ENCODE results near the gene PCCA. TPM values are rescaled to one million over a fixed set of nuclear protein-coding genes. Genes with fewer than 3 reads are reported as not detected.

PCCA gene
- total and polyA plus RNA-seq, 2 donors (not counting 1 experiment from before 2014, with no cell fraction given): 11.2 to 73.0 TPM

- no peak for DNase-seq (ENCODE audit: low read depth in 2 of 2)
- H3K36me3 ChIP-seq (ENCODE audit: control insufficient read depth, insufficient read depth, low read length): no peaks in the 10 kb centered on the region
- no peaks in the 10 kb centered on the region for H3K9me3 ChIP-seq (ENCODE audit: control insufficient read depth, insufficient read depth, low read depth, low read length)
- no peak overlapping the region for H2AFZ ChIP-seq (ENCODE audit: low read length)
- H3K27ac ChIP-seq (ENCODE audit: insufficient read depth, low read length): no peak overlapping the region
- H3K27me3 ChIP-seq (ENCODE audit: control insufficient read depth, insufficient read depth, low read length): no peaks in the 10 kb centered on the region
- TF ChIP-seq, protein P1, sequence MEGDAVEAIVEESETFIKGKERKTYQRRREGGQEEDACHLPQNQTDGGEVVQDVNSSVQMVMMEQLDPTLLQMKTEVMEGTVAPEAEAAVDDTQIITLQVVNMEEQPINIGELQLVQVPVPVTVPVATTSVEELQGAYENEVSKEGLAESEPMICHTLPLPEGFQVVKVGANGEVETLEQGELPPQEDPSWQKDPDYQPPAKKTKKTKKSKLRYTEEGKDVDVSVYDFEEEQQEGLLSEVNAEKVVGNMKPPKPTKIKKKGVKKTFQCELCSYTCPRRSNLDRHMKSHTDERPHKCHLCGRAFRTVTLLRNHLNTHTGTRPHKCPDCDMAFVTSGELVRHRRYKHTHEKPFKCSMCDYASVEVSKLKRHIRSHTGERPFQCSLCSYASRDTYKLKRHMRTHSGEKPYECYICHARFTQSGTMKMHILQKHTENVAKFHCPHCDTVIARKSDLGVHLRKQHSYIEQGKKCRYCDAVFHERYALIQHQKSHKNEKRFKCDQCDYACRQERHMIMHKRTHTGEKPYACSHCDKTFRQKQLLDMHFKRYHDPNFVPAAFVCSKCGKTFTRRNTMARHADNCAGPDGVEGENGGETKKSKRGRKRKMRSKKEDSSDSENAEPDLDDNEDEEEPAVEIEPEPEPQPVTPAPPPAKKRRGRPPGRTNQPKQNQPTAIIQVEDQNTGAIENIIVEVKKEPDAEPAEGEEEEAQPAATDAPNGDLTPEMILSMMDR (conservative IDR thresholded peaks at IDR 0.05 in 1 of 2, IDR thresholded peaks at IDR 0.05 in 1 of 2; ENCODE audit: low read depth in 1 of 2, low read length in 2 of 2): no peak
- no peak for TF ChIP-seq EZH2 (IDR thresholded peaks at IDR 0.05; ENCODE audit: low read length, missing control alignments)
- H3K9ac ChIP-seq (ENCODE audit: insufficient read depth, low read length): no peak overlapping the region
- H3K4me3 ChIP-seq (replicated peaks in 1 of 4; ENCODE audit: control extremely low read depth in 1 of 4, insufficient read depth in 1 of 4, low read depth in 3 of 4, low read length in 4 of 4): no peak overlapping the region
- no peaks in the 10 kb centered on the region for H4K20me1 ChIP-seq (ENCODE audit: control insufficient read depth, extremely low read depth, insufficient read depth, low read length)
- no peaks in the 10 kb centered on the region for H3K4me1 ChIP-seq (ENCODE audit: control insufficient read depth, extremely low read depth, insufficient read depth, low read length)
- H3K4me2 ChIP-seq (ENCODE audit: extremely low read depth, insufficient read depth, low read length): no peak overlapping the region
- no peaks in the 10 kb centered on the region for H3K79me2 ChIP-seq (ENCODE audit: control insufficient read depth, insufficient read depth, low read length)
Measured at GRCh38 chr13:100483139-100483538, 394.2 kb downstream of the PCCA start.

DNA sequence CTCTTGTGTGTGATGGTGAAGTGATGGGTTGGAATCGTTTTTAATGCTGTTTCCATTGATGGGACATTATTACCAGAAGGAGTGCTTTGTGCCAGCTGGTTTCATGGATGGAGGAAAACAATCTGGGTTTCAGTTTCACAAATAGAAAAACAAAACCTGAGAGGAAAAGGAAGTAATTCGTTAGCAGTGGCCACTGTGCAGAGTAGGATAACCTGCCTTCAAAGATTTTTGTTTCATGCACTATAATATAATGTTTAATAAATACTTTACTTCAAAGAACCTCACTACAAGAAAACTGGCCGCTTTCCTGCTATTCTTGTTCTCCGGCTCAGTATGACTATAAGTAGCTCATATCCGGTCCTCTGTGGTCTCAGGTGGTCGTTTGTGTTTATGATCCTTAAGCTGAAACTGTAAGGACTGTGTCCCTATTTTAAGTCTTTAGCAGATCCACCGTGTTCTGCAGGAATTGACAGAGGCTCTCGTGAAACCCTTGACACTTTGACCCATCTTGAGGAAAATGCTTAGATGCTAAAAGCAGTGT, 395.0 kb downstream of the PCCA start:
- Histone ChIP-seq H3K4me3 (replicated peaks in 1 of 4; ENCODE audit: control extremely low read depth in 1 of 4, insufficient read depth in 1 of 4, low read depth in 3 of 4, low read length in 4 of 4) (no peak overlapping the region), H2AFZ (ENCODE audit: low read length) (no peak overlapping the region), H3K9ac (ENCODE audit: insufficient read depth, low read length) (no peak overlapping the region), H3K4me2 (ENCODE audit: extremely low read depth, insufficient read depth, low read length) (no peak overlapping the region), H3K36me3 (ENCODE audit: control insufficient read depth, insufficient read depth, low read length) (no peaks in the 10 kb centered on the region), H3K9me3 (ENCODE audit: control insufficient read depth, insufficient read depth, low read depth, low read length) (no peaks in the 10 kb centered on the region), H3K79me2 (ENCODE audit: control insufficient read depth, insufficient read depth, low read length) (no peaks in the 10 kb centered on the region), H3K27ac (ENCODE audit: insufficient read depth, low read length) (no peak overlapping the region), H4K20me1 (ENCODE audit: control insufficient read depth, extremely low read depth, insufficient read depth, low read length) (no peaks in the 10 kb centered on the region), H3K4me1 (ENCODE audit: control insufficient read depth, extremely low read depth, insufficient read depth, low read length) (no peaks in the 10 kb centered on the region), H3K27me3 (ENCODE audit: control insufficient read depth, insufficient read depth, low read length) (no peaks in the 10 kb centered on the region)
- no peak for TF ChIP-seq EZH2 (IDR thresholded peaks at IDR 0.05; ENCODE audit: low read length, missing control alignments)
- TF ChIP-seq, protein P1 (conservative IDR thresholded peaks at IDR 0.05 in 1 of 2, IDR thresholded peaks at IDR 0.05 in 1 of 2; ENCODE audit: low read depth in 1 of 2, low read length in 2 of 2): no peak
- no peak for DNase-seq (ENCODE audit: low read depth in 2 of 2)

DNA sequence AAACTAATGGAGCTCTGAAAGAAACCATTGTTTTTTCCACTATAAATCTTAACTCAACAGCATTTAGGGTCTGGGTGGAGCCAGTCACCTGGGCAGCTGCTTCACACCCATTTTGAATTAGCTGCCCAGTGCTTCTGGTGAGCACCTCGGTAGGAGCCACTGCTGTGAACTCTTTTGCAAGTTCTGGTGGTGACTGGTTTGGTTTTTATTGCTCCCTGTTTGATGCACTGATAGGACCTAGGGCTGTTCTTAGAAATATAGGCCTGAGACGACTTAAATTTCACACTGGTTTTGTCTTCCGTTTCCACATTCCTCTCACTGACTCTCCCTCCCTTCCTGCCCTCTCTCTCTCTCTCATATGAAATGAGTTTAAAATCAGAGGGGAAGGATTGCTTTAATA, 395.8 kb downstream of the PCCA start:
- no peak for DNase-seq (ENCODE audit: low read depth in 2 of 2)
- H2AFZ ChIP-seq (ENCODE audit: low read length): no peak overlapping the region
- no peak for TF ChIP-seq EZH2 (IDR thresholded peaks at IDR 0.05; ENCODE audit: low read length, missing control alignments)
- TF ChIP-seq, protein P1 (conservative IDR thresholded peaks at IDR 0.05 in 1 of 2, IDR thresholded peaks at IDR 0.05 in 1 of 2; ENCODE audit: low read depth in 1 of 2, low read length in 2 of 2): no peak
- no peaks in the 10 kb centered on the region for H4K20me1 ChIP-seq (ENCODE audit: control insufficient read depth, extremely low read depth, insufficient read depth, low read length)
- H3K4me2 ChIP-seq (ENCODE audit: extremely low read depth, insufficient read depth, low read length): no peak overlapping the region
- no peaks in the 10 kb centered on the region for H3K27me3 ChIP-seq (ENCODE audit: control insufficient read depth, insufficient read depth, low read length)
- H3K4me3 ChIP-seq (replicated peaks in 1 of 4; ENCODE audit: control extremely low read depth in 1 of 4, insufficient read depth in 1 of 4, low read depth in 3 of 4, low read length in 4 of 4): no peak overlapping the region
- H3K27ac ChIP-seq (ENCODE audit: insufficient read depth, low read length): no peak overlapping the region
- no peaks in the 10 kb centered on the region for H3K9me3 ChIP-seq (ENCODE audit: control insufficient read depth, insufficient read depth, low read depth, low read length)
- H3K9ac ChIP-seq (ENCODE audit: insufficient read depth, low read length): no peak overlapping the region
- no peaks in the 10 kb centered on the region for H3K4me1 ChIP-seq (ENCODE audit: control insufficient read depth, extremely low read depth, insufficient read depth, low read length)
- no peaks in the 10 kb centered on the region for H3K36me3 ChIP-seq (ENCODE audit: control insufficient read depth, insufficient read depth, low read length)
- no peaks in the 10 kb centered on the region for H3K79me2 ChIP-seq (ENCODE audit: control insufficient read depth, insufficient read depth, low read length)
